ENCODE measurements around the gene FBXW8.

FBXW8 gene

DNA sequence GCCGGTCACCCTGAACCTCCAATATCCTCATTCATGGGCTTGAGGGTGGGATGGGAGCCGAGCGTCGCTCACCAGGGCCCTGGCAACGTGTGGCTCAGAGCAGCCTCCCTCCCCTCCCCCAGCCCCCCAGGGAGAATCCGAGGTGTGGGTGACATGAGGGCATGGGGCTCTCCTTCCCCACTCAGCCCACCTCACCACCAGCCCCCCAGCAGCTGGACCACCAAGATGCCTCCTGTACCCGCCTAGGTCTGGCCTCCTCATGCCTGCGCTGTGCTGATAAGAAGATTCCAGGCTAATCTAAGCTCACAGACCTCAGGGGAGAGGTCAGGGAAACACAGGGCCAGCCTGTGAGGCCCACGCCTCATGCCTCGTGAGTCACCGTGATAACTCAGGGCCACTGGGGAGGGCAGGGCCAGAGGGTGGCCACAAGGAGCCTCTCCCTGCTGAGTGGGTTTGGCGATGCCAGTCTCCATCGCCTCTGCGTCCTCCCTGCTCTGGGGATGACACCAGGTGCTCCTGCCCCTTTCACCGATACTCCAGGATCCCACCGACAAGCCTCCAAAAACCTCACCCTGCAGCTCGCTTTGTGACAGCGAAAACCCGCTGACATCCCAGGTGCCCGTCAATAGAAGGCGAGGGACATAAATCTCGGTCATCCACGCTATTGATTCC lies 131.6 kb downstream of the FBXW8 start:
- no peaks in the 10 kb centered on the region for H3K36me3 ChIP-seq (ENCODE audit: control insufficient read depth, low read length)
- no peaks in the 10 kb centered on the region for H3K27me3 ChIP-seq (ENCODE audit: control insufficient read depth, low read length)
- no peak overlapping the region for H3K4me3 ChIP-seq (ENCODE audit: low read length)
- no peaks in the 10 kb centered on the region for H4K20me1 ChIP-seq (ENCODE audit: control insufficient read depth, insufficient read depth, low read depth, low read length)
- H3K27ac ChIP-seq (ENCODE audit: low read depth, low read length): no peak overlapping the region
- H3K9me3 ChIP-seq (ENCODE audit: control insufficient read depth, insufficient read depth, low read length): no peaks in the 10 kb centered on the region
- H3K4me1 ChIP-seq (ENCODE audit: control insufficient read depth, low read length): peaks cover 12% of the 10 kb centered on the region
- no peaks in the 10 kb centered on the region for H3F3A ChIP-seq (ENCODE audit: control insufficient read depth, insufficient read depth)
- no peak overlapping the region for H3K4me2 ChIP-seq (ENCODE audit: low read length)
- no peaks in the 10 kb centered on the region for H3K79me2 ChIP-seq (ENCODE audit: control insufficient read depth, low read length)
- H3K9me2 ChIP-seq (replicated peaks; ENCODE audit: control insufficient read depth, low read length): no peaks in the 10 kb centered on the region
- TF ChIP-seq EZH2phosphoT487 (IDR thresholded peaks at IDR 0.05; ENCODE audit: borderline replicate concordance, low read length) (no peak), CTCF (IDR thresholded peaks at IDR 0.05; ENCODE audit: low read depth, low read length, poor library complexity, severe bottlenecking) (no peak)

DNA sequence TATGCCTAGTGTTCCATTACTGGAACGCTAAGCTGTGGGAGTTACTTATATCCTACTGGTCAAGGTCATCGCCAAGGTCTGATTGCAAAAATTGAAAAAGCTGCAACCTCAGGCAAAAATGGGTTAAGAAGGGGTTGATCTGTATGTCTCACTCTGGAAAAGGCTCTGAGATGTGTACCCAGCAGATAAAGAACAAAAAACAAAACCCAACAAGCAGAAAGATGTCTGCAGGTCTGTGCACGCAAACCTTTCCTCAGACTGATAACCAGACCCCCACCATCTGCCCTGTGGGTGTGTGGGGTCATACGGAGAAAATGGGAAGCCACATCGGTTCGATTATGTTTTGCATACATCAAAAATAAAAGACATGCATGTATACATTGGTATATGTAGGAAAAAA lies 132.1 kb downstream of the FBXW8 start:
- Histone ChIP-seq H3K27ac (ENCODE audit: low read depth, low read length) (no peak overlapping the region), H3K9me2 (replicated peaks; ENCODE audit: control insufficient read depth, low read length) (no peaks in the 10 kb centered on the region), H4K20me1 (ENCODE audit: control insufficient read depth, insufficient read depth, low read depth, low read length) (no peaks in the 10 kb centered on the region), H3K27me3 (ENCODE audit: control insufficient read depth, low read length) (no peaks in the 10 kb centered on the region), H3K4me1 (ENCODE audit: control insufficient read depth, low read length) (peaks cover 12% of the 10 kb centered on the region), H3K36me3 (ENCODE audit: control insufficient read depth, low read length) (no peaks in the 10 kb centered on the region), H3K4me2 (ENCODE audit: low read length) (no peak overlapping the region), H3K4me3 (ENCODE audit: low read length) (no peak overlapping the region), H3K79me2 (ENCODE audit: control insufficient read depth, low read length) (no peaks in the 10 kb centered on the region), H3F3A (ENCODE audit: control insufficient read depth, insufficient read depth) (no peaks in the 10 kb centered on the region), H3K9me3 (ENCODE audit: control insufficient read depth, insufficient read depth, low read length) (no peaks in the 10 kb centered on the region)
- TF ChIP-seq CTCF (IDR thresholded peaks at IDR 0.05; ENCODE audit: low read depth, low read length, poor library complexity, severe bottlenecking) (no peak), EZH2phosphoT487 (IDR thresholded peaks at IDR 0.05; ENCODE audit: borderline replicate concordance, low read length) (no peak)

- H3K4me1 ChIP-seq (ENCODE audit: control insufficient read depth, low read length): peaks cover 12% of the 10 kb centered on the region
Measured at GRCh38 chr12:117044311-117044710, 133.6 kb downstream of the FBXW8 start.

More at GRCh38 chr12:117044311-117044710, 133.6 kb downstream of the FBXW8 start:
- Histone ChIP-seq H3K9me2 (replicated peaks; ENCODE audit: control insufficient read depth, low read length) (no peaks in the 10 kb centered on the region), H4K20me1 (ENCODE audit: control insufficient read depth, insufficient read depth, low read depth, low read length) (no peaks in the 10 kb centered on the region), H3K4me3 (ENCODE audit: low read length) (no peak overlapping the region), H3K4me2 (ENCODE audit: low read length) (no peak overlapping the region), H3F3A (ENCODE audit: control insufficient read depth, insufficient read depth) (no peaks in the 10 kb centered on the region), H3K36me3 (ENCODE audit: control insufficient read depth, low read length) (no peaks in the 10 kb centered on the region), H3K9me3 (ENCODE audit: control insufficient read depth, insufficient read depth, low read length) (no peaks in the 10 kb centered on the region), H3K27me3 (ENCODE audit: control insufficient read depth, low read length) (no peaks in the 10 kb centered on the region), H3K27ac (ENCODE audit: low read depth, low read length) (no peak overlapping the region), H3K79me2 (ENCODE audit: control insufficient read depth, low read length) (no peaks in the 10 kb centered on the region)
- no peak for TF ChIP-seq EZH2phosphoT487 (IDR thresholded peaks at IDR 0.05; ENCODE audit: borderline replicate concordance, low read length)
- no peak for TF ChIP-seq CTCF (IDR thresholded peaks at IDR 0.05; ENCODE audit: low read depth, low read length, poor library complexity, severe bottlenecking)
